ENCODE results near the gene RPUSD3. TPM values are rescaled to one million over a fixed set of nuclear protein-coding genes. Genes with fewer than 3 reads are reported as not detected.

The RPUSD3 gene
- total and polyA plus RNA-seq, 2 of the 4 experiments (the other 2 are of a cell fraction), result 30.3 to 49.4 TPM

DNA sequence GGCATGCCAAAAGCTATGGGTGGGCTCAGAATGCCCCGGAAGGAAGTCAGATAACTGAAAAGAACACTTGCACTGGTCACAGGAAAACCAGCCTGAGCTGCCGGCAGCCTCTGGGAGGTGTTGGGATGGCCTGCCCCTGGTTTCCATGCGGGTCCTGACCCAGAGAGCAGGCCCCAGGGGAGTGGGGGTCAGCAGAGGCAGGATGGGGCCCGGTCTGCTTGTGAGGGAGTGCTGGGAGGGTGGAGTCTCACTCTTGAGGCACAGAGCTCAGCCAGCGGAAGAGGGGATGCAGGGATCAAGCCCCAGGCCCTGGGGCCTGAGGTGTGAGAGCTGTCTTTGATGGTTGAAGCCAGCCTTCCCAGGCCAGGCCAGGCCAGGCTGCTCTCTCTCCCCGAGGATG, 2.4 kb upstream of the RPUSD3 start:
- ATAC-seq (ENCODE audit: low read depth) (no peak), DNase-seq (no peak)
- Histone ChIP-seq H4K91ac (ENCODE audit: insufficient read depth, low read depth, low read length) (no peak overlapping the region), H2AK9ac (replicated peaks; ENCODE audit: low read depth, low read length, poor library complexity) (peak overlapping the region; percentile 28), H3K23ac (ENCODE audit: low read depth, low read length) (no peak overlapping the region), H2BK120ac (ENCODE audit: low read depth, low read length) (no peak overlapping the region), H3K56ac (ENCODE audit: extremely low read depth, insufficient read depth, low read length) (no peak overlapping the region), H4K20me1 (ENCODE audit: insufficient read depth, low read length) (no peaks in the 10 kb centered on the region), H2BK20ac (ENCODE audit: low read depth, low read length) (no peak overlapping the region), H4K5ac (ENCODE audit: low read depth, low read length) (no peak overlapping the region), H3K4me3 (ENCODE audit: insufficient read depth, low read depth, low read length) (no peak overlapping the region), H3K36me3 (ENCODE audit: control insufficient read depth, insufficient read depth, low read length) (peaks cover 6% of the 10 kb centered on the region; the same call in 1 of the 2 replicates), H3K27me3 (ENCODE audit: control insufficient read depth, insufficient read depth, low read length) (no peaks in the 10 kb centered on the region), H3K9me3 (ENCODE audit: control insufficient read depth, insufficient read depth, low read length) (no peaks in the 10 kb centered on the region), H3K18ac (ENCODE audit: low read depth, low read length) (no peak overlapping the region), H3K4me2 (ENCODE audit: low read depth, low read length) (no peak overlapping the region), H3K4ac (ENCODE audit: low read depth, low read length) (no peak overlapping the region), H3K4me1 (ENCODE audit: control insufficient read depth, insufficient read depth, low read length) (no peaks in the 10 kb centered on the region), H2AK5ac (ENCODE audit: low read depth, low read length) (no peak overlapping the region), H2BK5ac (ENCODE audit: low read depth, low read length, poor library complexity, severe bottlenecking) (no peak overlapping the region), H2AFZ (replicated peaks; ENCODE audit: low read length, poor library complexity) (peak overlapping the region; percentile 11), H3K79me1 (ENCODE audit: low read depth in 1 of 2, low read length in 2 of 2) (peaks cover 9 to 24% of the 10 kb centered on the region in 2 experiments), H3K9me1 (ENCODE audit: insufficient read depth, low read length) (0 out of 2 replicates have a peak, but pooled peaks cover 2% of the 10 kb centered on the region), H4K8ac (ENCODE audit: low read depth in 2 of 2, low read length in 2 of 2) (no peak overlapping the region), H3K9ac (ENCODE audit: low read depth, low read length) (no peak overlapping the region), H3K27ac (ENCODE audit: insufficient read depth, low read length) (no peak overlapping the region), H3K14ac (replicated peaks; ENCODE audit: low read depth, low read length) (no peak overlapping the region), H2BK15ac (ENCODE audit: low read depth, low read length) (no peak overlapping the region)
- POLR2A ChIA-PET (ENCODE audit: unreplicated experiment), result no interaction called here
- in situ Hi-C loops (cut with MboI; ENCODE audit: low sequenced_read_pairs), result no loop called here
- CTCF ChIA-PET, result no interaction called here
- no TSS peak for BruUV-seq (replicated peaks)
- dilution Hi-C loops (cut with HindIII; ENCODE audit: low sequenced_read_pairs, unreplicated experiment), result no loop called here
- WGBS, 2 experiments (ENCODE audit: extremely low coverage in 2 of 2, insufficient read length in 1 of 2), result 68% methylated on average over 2 of the region's 6 CpGs; no CpG with 5 or more reads in 1 of the 2 experiments
- TF ChIP-seq CEBPB (IDR thresholded peaks at IDR 0.05; ENCODE audit: low read depth, low read length) (no peak), MXI1 (IDR thresholded peaks at IDR 0.05; ENCODE audit: borderline replicate concordance, low read depth, low read length) (no peak), POLR2A (IDR thresholded peaks at IDR 0.05; ENCODE audit: low read depth, low read length) (no peak), NFE2L2 (IDR thresholded peaks at IDR 0.05; ENCODE audit: low read depth, low read length) (no peak), FOS (IDR thresholded peaks at IDR 0.05; ENCODE audit: low read depth, low read length) (no peak), RFX5 (IDR thresholded peaks at IDR 0.05; ENCODE audit: low read depth, low read length) (no peak), USF2 (IDR thresholded peaks at IDR 0.05; ENCODE audit: low read depth, low read length) (no peak), SMC3 (IDR thresholded peaks at IDR 0.05; ENCODE audit: low read depth, low read length) (no peak), MAFK (IDR thresholded peaks at IDR 0.05; ENCODE audit: low read depth, low read length) (no peak), CHD1 (IDR thresholded peaks at IDR 0.05; ENCODE audit: low read depth, low read length) (no peak), MAZ (IDR thresholded peaks at IDR 0.05; ENCODE audit: borderline replicate concordance, low read depth, low read length) (no peak)
- intact Hi-C loops (cut with micrococcal nuclease), result loop anchor here (10.0 kb wide), 1 partner anchor 439 kb away; no protein-coding TSS in a partner anchor
